Stimulated activated CD8-positive, alpha-beta memory T cell treated with anti-CD3 and anti-CD28 coated beads, Interleukin-7, amount 100 ng/mL, for 4 hours (primary cell): ENCODE data around the gene MIS12.

ENCODE experiments used
- DNase-seq, 2 donors: peaks; one replicate each; pipeline ENCODE4 v3.0.0-alpha.2; 2020; ENCODE audit warnings: low read depth in 2 of 2

MIS12 gene, protein sequence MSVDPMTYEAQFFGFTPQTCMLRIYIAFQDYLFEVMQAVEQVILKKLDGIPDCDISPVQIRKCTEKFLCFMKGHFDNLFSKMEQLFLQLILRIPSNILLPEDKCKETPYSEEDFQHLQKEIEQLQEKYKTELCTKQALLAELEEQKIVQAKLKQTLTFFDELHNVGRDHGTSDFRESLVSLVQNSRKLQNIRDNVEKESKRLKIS

DNA sequence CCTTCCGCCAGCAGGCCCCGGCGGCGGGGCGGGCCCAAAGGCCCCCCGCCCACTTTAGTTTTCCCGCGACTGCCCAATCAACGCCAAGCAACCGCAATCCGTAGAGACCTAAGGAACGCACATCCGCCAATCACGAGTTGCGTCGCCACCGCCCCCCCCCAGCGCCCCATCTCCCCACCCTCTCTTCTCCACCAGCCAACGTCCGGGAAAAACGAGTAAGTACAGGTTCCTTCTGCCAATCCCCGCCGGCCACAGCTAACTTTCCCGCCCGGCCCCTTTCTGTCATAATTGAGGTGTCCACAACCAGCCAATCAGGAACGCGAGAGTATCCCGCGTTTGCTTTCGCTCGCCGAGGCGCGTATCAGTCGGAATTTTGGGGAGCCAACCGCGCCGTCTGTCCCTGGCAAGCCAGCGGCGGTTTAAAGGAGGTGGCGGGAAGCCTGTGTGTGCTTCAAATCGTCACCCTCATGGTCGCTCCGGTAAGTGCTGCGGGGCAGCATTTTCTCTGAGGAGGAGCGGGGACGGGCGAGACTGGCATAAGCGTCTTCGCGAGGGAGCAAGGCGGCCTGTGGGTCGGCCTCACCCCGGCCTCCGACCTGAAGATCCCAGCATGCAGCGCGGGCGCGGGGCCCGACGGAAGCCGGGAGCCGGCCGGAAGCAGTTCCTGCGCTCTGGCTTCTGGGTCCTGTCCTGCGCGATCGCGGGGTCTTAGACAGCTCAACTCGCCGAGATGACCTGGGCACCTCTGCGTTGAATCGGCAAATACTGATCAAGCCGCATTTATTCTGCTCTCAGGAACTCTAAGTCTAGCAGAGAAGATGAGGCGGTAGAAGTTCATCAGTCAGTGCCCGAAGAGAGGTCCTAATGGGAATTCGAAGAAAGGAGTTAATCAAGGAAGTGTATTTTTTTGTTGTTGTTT, at the start of gene MIS12:
Gene MIS12, plus strand, starts transcription at position 361 of the 919 bp plus-strand sequence. CDS start 2,297 bp downstream, outside the sequence.
- DNase-seq, result peak; percentile 95 to 99

DNA sequence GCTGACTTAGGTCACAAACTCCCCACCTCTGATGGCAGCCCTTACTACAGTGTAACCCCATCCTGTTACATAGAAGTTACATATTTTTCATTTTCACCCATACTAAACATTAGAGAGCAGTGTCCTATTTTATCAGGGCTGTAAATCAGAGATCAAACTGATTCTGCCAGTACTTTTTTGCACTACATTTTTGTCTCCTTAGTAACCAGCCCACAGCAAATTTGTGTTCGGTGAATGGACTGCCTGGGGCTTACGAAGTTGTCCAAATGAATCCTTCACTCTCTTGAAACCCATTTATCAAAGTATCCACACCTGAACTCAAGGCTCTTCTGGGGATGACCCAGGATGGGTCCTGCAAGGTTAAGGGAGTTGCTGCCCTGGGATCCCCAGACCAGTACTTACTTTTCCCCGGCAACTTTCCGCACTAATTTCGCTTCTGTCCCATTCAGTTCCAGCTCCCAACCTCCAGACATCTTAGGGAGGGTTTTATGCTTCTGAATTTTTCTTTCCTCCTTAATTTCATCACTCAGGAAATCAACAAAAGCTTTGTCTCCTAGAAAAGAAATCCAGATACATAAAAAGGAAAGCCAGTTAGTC, 48.5 kb upstream of the MIS12 start:
- no peak for DNase-seq

- peak; percentile 75 to 84 for DNase-seq
Observed at GRCh38 chr17:5438716-5439445, 47.5 kb upstream of the MIS12 start, which contains the start of gene C1QBP. TSS of gene C1QBP (minus strand) at chr17:5439155. CDS start at chr17:5439073, 82 bp downstream.

GRCh38 chr17:5439446-5439764, 47.0 kb upstream of the MIS12 start:
- DNase-seq, result no peak

DNA sequence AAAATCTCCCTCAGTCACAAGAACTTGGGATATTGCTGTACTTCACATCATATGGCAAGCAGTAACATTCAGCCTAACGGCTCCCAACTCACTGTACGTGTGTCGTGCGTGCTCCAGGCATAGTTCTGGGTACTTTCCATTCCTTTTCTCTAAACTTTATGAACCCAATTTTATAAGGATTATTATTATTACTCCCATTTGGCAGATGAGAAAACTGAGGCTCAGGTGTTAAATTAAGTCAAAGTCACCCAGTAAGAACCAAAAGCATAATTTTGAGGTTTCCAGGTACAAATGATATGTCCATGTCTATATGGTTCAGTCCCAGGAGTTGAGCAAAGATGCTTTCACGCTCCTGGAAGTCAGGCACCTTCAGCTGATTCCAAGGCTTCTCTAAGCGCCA, 42.6 kb upstream of the MIS12 start:
- DNase-seq, result no peak

- DNase-seq, result no peak
Observed at GRCh38 chr17:5444209-5444608, 42.2 kb upstream of the MIS12 start.

GRCh38 chr17:5446786-5447185, 39.6 kb upstream of the MIS12 start:
- DNase-seq, result no peak

GRCh38 chr17:5464717-5465507, 21.5 kb upstream of the MIS12 start:
- DNase-seq, result no peak

DNA sequence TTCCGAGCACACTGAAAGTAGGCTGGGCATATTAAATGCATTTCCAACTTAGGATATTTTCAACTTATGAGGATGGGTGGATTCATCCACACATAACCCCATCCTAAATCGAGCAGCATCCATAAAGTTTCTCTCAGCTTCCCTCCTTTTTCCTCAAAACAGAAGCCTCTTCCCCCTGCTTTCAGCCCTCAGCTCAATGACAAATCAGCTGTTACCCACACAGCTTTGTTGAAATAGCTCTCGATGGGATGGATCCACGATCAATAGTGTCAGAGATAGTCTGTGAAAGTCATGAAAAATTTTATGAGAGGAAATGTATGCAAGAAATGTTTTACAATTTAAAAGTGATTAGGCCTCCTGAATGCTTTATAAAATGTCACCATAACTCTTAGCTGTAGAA, 20.1 kb upstream of the MIS12 start:
- DNase-seq, result no peak

DNA sequence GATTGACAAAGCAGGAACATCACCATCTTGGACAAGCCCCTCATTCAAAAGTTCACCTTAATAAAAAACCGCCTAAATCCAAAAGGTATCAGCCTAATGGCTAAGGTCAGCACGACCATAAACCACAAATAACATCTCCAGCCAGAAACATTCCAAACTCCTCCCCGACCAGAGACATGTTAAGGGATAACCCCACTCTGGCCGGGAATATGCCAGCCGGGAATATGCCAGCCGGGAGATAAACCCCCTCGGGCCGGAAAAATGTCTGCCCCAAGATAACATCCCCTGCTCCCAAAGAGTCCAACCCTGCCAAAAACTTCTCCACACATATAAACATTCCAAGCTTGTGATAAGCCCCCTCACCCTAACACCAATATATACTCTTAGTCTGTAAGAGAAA, 18.9 kb upstream of the MIS12 start:
- no peak for DNase-seq

GRCh38 chr17:5468075-5468473, 18.3 kb upstream of the MIS12 start:
- peak; percentile 28 to 32 for DNase-seq

DNA sequence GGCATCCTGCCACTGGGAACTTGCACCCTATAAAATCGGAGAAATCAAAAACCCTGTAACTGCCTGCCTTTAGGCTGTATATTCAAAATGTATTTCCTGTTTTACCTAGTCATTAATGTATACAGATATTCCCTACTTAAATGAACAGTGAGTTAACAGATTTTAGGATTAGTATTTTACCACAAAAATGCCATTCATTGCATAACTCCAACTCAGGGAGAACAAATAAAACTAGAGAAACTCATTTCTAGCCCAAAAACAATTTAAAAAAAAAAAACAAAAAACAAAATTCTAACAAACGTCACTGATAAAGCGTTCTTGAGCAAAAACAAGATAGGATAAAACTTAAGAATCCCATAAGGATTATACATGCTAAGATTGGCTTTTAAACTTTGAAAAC, 13.9 kb upstream of the MIS12 start:
- no peak for DNase-seq

DNA sequence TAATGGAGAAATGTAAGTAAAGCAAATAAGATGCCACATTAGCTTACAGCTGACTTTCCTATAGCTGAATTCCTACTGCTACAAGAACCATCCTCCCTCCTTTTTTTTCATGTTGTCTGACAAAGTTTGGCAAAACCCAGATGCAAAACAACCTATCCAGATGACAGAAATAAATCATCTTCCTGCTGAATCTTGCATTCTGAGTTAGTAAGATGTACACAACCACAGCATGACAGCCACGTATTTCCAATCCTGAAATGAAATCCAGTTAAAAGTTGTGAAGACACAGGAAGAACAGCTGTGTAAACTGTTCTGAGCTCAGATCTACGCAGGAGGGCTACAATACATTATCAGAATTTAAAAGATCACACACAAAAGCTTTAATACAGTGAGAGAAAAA, 12.5 kb upstream of the MIS12 start:
- DNase-seq, result no peak

GRCh38 chr17:5478992-5479391, 7.4 kb upstream of the MIS12 start:
- no peak for DNase-seq

DNA sequence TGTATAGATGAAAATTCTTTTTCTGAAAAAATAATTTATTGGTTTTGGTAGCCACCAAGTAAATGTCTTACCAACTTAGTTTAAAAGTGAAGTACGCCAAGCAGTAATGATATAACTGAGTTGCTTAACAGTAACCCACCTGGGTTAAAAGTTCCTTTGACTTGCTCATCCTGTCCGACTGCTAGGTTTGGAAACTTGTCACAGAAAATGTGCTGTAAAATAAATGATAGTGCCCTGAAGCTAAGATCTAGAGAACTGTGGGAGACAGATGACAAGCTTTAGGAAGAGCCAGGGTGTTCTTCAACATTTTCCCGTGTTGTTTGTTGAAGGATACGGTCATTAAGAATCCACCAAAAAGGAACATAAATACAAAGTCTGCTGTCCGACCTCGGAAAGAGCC, 5.4 kb upstream of the MIS12 start:
- DNase-seq, result no peak

GRCh38 chr17:5481451-5481850, 4.9 kb upstream of the MIS12 start:
- no peak for DNase-seq

GRCh38 chr17:5485270-5486205, 828 bp upstream of the MIS12 start, which contains the start of gene DERL2:
TSS of gene DERL2 (minus strand) at chr17:5486178. CDS start at chr17:5486161, 17 bp downstream.
- DNase-seq, result no peak

GRCh38 chr17:5488752-5489151, 2.4 kb downstream of the MIS12 start:
- no peak for DNase-seq

DNA sequence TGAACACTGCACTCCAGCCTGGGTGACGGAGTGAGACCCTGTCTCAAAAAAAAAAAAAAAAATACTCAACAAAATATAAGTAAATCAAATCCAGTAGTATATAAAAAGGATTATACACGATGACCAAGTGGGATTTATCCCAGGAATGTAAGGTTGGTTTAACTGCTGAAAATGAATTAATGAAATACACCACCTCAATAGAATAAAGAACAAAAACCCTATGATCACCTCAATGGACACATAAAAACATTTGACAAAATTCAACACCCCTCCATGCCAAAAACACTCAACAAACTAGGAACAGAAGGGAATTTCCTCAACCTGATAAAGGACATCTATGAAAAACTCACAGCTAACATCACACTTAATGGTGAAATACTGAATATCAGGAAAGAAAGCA, 6.6 kb downstream of the MIS12 start:
- DNase-seq, result no peak
